MM.1S (cell line): Measurements from ENCODE around the gene CD209.

Experiments used
- DNase-seq: peaks from one replicate; pipeline ENCODE4 v3.0.0-alpha.2; 2015
- H2AFZ ChIP-seq: fragments of 300-600 bp; sonication (generic); 2 replicates; pipeline ENCODE4 v1.6.0; 2016; ENCODE audit warnings: antibody characterized with exemption, low read length
- H3F3A ChIP-seq: fragments of 300-600 bp; sonication (generic); 2 replicates; pipeline ENCODE4 v1.6.1; 2016; ENCODE audit warnings: mild to moderate bottlenecking, antibody characterized with exemption, low read length, moderate library complexity, mixed read lengths; ENCODE audit not compliant: insufficient read depth
- H3K27ac ChIP-seq: fragments of 300-600 bp; sonication (generic); 2 replicates; pipeline ENCODE4 v1.5.1; 2016; ENCODE audit warnings: mild to moderate bottlenecking, low read length
- H3K27me3 ChIP-seq: fragments of 300-600 bp; sonication (generic); replicated peaks from 2 replicates; pipeline ENCODE4 v1.6.0; 2016; ENCODE audit warnings: low read length; ENCODE audit not compliant: insufficient read depth
- H3K36me3 ChIP-seq: fragments of 300-600 bp; sonication (generic); replicated peaks from 2 replicates; pipeline ENCODE4 v1.6.1; 2016; ENCODE audit warnings: mild to moderate bottlenecking, low read length, mixed read lengths; ENCODE audit not compliant: insufficient read depth
- H3K4me1 ChIP-seq: fragments of 300-600 bp; sonication (generic); 2 replicates; pipeline ENCODE4 v1.6.1; 2016; ENCODE audit warnings: low read length, mixed read lengths
- H3K4me2 ChIP-seq: fragments of 300-600 bp; sonication (generic); 2 replicates; pipeline ENCODE4 v1.6.0; 2016; ENCODE audit warnings: low read depth, low read length
- H3K4me3 ChIP-seq: fragments of 300-600 bp; sonication (generic); 2 replicates; pipeline ENCODE4 v1.5.1; 2016; ENCODE audit warnings: low read length, mixed read lengths
- H3K79me2 ChIP-seq: fragments of 300-600 bp; sonication (generic); 2 replicates; pipeline ENCODE4 v1.6.1; 2016; ENCODE audit warnings: mixed run types, low read length, mixed read lengths
- H3K9ac ChIP-seq: fragments of 300-600 bp; sonication (generic); 2 replicates; pipeline ENCODE4 v1.6.1; 2016; ENCODE audit warnings: low read length, mixed read lengths
- H3K9me2 ChIP-seq: fragments of 300-600 bp; sonication (generic); replicated peaks from 2 replicates; pipeline ENCODE4 v1.6.1; 2016; ENCODE audit warnings: mild to moderate bottlenecking, low read length, mixed read lengths; ENCODE audit not compliant: insufficient read depth
- H3K9me3 ChIP-seq: fragments of 300-600 bp; sonication (generic); replicated peaks from 2 replicates; pipeline ENCODE4 v1.6.1; 2016; ENCODE audit warnings: mild to moderate bottlenecking, low read length, mixed read lengths; ENCODE audit not compliant: insufficient read depth
- H4K20me1 ChIP-seq: fragments of 300-600 bp; sonication (generic); 2 replicates; pipeline ENCODE4 v1.6.1; 2016; ENCODE audit warnings: mild to moderate bottlenecking, low read length, moderate library complexity, mixed read lengths; ENCODE audit not compliant: insufficient read depth
- CTCF ChIP-seq: fragments of 300-600 bp; sonication (generic); IDR thresholded peaks from 2 replicates; pipeline ENCODE4 v1.5.1; 2016; ENCODE audit warnings: antibody characterized with exemption, low read length, mixed read lengths
- EZH2 ChIP-seq: fragments of 300-600 bp; sonication (generic); optimal IDR thresholded peaks from 2 replicates; pipeline ENCODE3; 2017; ENCODE audit warnings: low read depth, mild to moderate bottlenecking, antibody characterized with exemption, low read length, mixed read lengths
- EZH2phosphoT487 ChIP-seq: fragments of 300-600 bp; sonication (generic); IDR thresholded peaks from 2 replicates; pipeline ENCODE4 v1.6.1; 2018; ENCODE audit warnings: antibody characterized with exemption, low read length

The CD209 gene

GRCh38 chr19:7720351-7720750 lies 27.0 kb downstream of the CD209 start:
- H3K9ac ChIP-seq: no peak overlapping the region
- H3K79me2 ChIP-seq: no peaks in the 10 kb centered on the region
- H2AFZ ChIP-seq: no peak overlapping the region
- H3F3A ChIP-seq: no peaks in the 10 kb centered on the region
- H4K20me1 ChIP-seq: no peaks in the 10 kb centered on the region
- no peaks in the 10 kb centered on the region for H3K9me2 ChIP-seq
- DNase-seq: no peak
- H3K4me2 ChIP-seq: no peak overlapping the region
- H3K27me3 ChIP-seq: peaks cover 88% of the 10 kb centered on the region
- no peaks in the 10 kb centered on the region for H3K36me3 ChIP-seq
- no peak overlapping the region for H3K4me3 ChIP-seq
- TF ChIP-seq EZH2: no peak
- TF ChIP-seq CTCF: no peak
- TF ChIP-seq EZH2phosphoT487: no peak
- H3K9me3 ChIP-seq: no peaks in the 10 kb centered on the region
- no peak overlapping the region for H3K27ac ChIP-seq
- H3K4me1 ChIP-seq: no peaks in the 10 kb centered on the region

GRCh38 chr19:7718668-7719067 lies 28.7 kb downstream of the CD209 start:
- no peaks in the 10 kb centered on the region for H4K20me1 ChIP-seq
- H3K27ac ChIP-seq: no peak overlapping the region
- no peak overlapping the region for H3K9ac ChIP-seq

GRCh38 chr19:7716762-7717161 lies 30.6 kb downstream of the CD209 start:
- Histone ChIP-seq H4K20me1 (no peaks in the 10 kb centered on the region), H3F3A (no peaks in the 10 kb centered on the region), H3K9ac (no peak overlapping the region), H2AFZ (no peak overlapping the region), H3K4me2 (no peak overlapping the region), H3K36me3 (no peaks in the 10 kb centered on the region), H3K27ac (no peak overlapping the region), H3K79me2 (no peaks in the 10 kb centered on the region), H3K4me1 (no peaks in the 10 kb centered on the region), H3K27me3 (peaks cover 86% of the 10 kb centered on the region), H3K4me3 (no peak overlapping the region), H3K9me3 (no peaks in the 10 kb centered on the region), H3K9me2 (no peaks in the 10 kb centered on the region)
- TF ChIP-seq EZH2phosphoT487: no peak
- TF ChIP-seq CTCF: no peak
- TF ChIP-seq EZH2: no peak
- DNase-seq: no peak

More at GRCh38 chr19:7718668-7719067, 28.7 kb downstream of the CD209 start:
- DNase-seq: no peak
- Histone ChIP-seq H3K9me3 (no peaks in the 10 kb centered on the region), H2AFZ (no peak overlapping the region), H3F3A (no peaks in the 10 kb centered on the region), H3K9me2 (no peaks in the 10 kb centered on the region), H3K4me1 (no peaks in the 10 kb centered on the region), H3K36me3 (no peaks in the 10 kb centered on the region), H3K79me2 (no peaks in the 10 kb centered on the region), H3K4me2 (no peak overlapping the region), H3K27me3 (peaks cover 87% of the 10 kb centered on the region), H3K4me3 (no peak overlapping the region)
- no peak for TF ChIP-seq EZH2

GRCh38 chr19:7715671-7716070 lies 31.7 kb downstream of the CD209 start:
- Histone ChIP-seq H2AFZ (no peak overlapping the region), H3K9me2 (no peaks in the 10 kb centered on the region), H3F3A (no peaks in the 10 kb centered on the region), H3K4me1 (no peaks in the 10 kb centered on the region), H4K20me1 (no peaks in the 10 kb centered on the region), H3K9ac (no peak overlapping the region), H3K27me3 (peaks cover 87% of the 10 kb centered on the region), H3K27ac (no peak overlapping the region), H3K36me3 (no peaks in the 10 kb centered on the region), H3K9me3 (no peaks in the 10 kb centered on the region), H3K4me2 (no peak overlapping the region), H3K79me2 (no peaks in the 10 kb centered on the region), H3K4me3 (no peak overlapping the region)
- DNase-seq: no peak
- TF ChIP-seq EZH2 (no peak), CTCF (no peak), EZH2phosphoT487 (no peak)
